H1 (cell line): ENCODE data around the gene ZNF396. TPM values are rescaled to one million over a fixed set of nuclear protein-coding genes. Genes with fewer than 3 reads are reported as not detected.

Experiments used
- BCL11A ChIP-seq, 2 experiments: IDR thresholded peaks; one replicate each; pipeline ENCODE4 v1.6.1; 2011; ENCODE audit warnings: low read depth in 2 of 2, low read length in 2 of 2, mild to moderate bottlenecking in 2 of 2
- CHD1 ChIP-seq: IDR thresholded peaks from 2 replicates; pipeline ENCODE4 v1.6.1; 2012; ENCODE audit warnings: low read depth, low read length, improper control_type of control experiment
- EP300 ChIP-seq, 2 experiments: IDR thresholded peaks; 1 replicate in 1 of 2; 2 replicates in 1 of 2; pipeline ENCODE4 v1.6.1; 2011 to 2012; ENCODE audit warnings: low read depth in 2 of 2, low read length in 2 of 2, mild to moderate bottlenecking in 2 of 2, borderline replicate concordance in 1 of 2, inconsistent platforms in 1 of 2, moderate library complexity in 1 of 2
- GABPA ChIP-seq: IDR thresholded peaks from 2 replicates; pipeline ENCODE4 v1.6.1; 2011; ENCODE audit warnings: mild to moderate bottlenecking, low read length, moderate library complexity, borderline replicate concordance; ENCODE audit not compliant: insufficient read depth
- HDAC2 ChIP-seq, 2 experiments: fragments of 300-600 bp in 1 of 2; sonication (generic) in 1 of 2; IDR thresholded peaks; 2 replicates each; pipeline ENCODE4 v1.6.1; 2011 to 2012; ENCODE audit warnings: low read depth in 2 of 2, low read length in 2 of 2, mild to moderate bottlenecking in 2 of 2, moderate library complexity in 2 of 2, borderline replicate concordance in 1 of 2, inconsistent platforms in 1 of 2
- KDM1A ChIP-seq: fragments of 200-600, 300-600 bp; sonication (generic); IDR thresholded peaks from 2 replicates; pipeline ENCODE4 v1.7.1; 2016; ENCODE audit warnings: mild to moderate bottlenecking, low read length, borderline replicate concordance
- SRF ChIP-seq: IDR thresholded peaks from 2 replicates; pipeline ENCODE4 v1.6.1; 2011; ENCODE audit warnings: mild to moderate bottlenecking, low read depth, low read length, moderate library complexity
- polyA plus RNA-seq, 7 experiments: library from polyadenylated mRNA; depleted of rRNA in 3 of 7; stranded (reverse) in 5 of 7; unstranded in 2 of 7; fragments of >200 nt in 5 of 7; fragments of 200-250 nt in 2 of 7; gene quantifications; 1 replicate in 5 of 7; 2 replicates in 1 of 7; 4 replicates in 1 of 7; pipeline versions ENCODE4 v1.2.1 to v1.2.3, GENCODE V29; 2011 to 2013; ENCODE audit warnings: missing spikeins in 2 of 7, mixed read lengths in 2 of 7
- total RNA-seq: library from RNA; stranded (reverse); fragmentation: NEBNext Ultra II Directional; extraction: Animal tissue kit (Norgen Biotek cat#: 25700); gene quantifications from 2 replicates; pipeline ENCODE4 v1.2.1, GENCODE V29; 2021
- TF ChIP-seq, protein P1 (sequence below): fragments of 300-600 bp; sonication (generic); IDR thresholded peaks from 2 replicates; pipeline ENCODE4 v1.7.1; 2012; ENCODE audit warnings: low read length, moderate library complexity, mild to moderate bottlenecking, inconsistent platforms; ENCODE audit not compliant: insufficient replicate concordance

The ZNF396 gene
- total and polyA plus RNA-seq, 2 of the 8 experiments (the other 6 are each of a cell fraction or from before 2014, with no cell fraction given), result 0.44 to 0.74 TPM

DNA sequence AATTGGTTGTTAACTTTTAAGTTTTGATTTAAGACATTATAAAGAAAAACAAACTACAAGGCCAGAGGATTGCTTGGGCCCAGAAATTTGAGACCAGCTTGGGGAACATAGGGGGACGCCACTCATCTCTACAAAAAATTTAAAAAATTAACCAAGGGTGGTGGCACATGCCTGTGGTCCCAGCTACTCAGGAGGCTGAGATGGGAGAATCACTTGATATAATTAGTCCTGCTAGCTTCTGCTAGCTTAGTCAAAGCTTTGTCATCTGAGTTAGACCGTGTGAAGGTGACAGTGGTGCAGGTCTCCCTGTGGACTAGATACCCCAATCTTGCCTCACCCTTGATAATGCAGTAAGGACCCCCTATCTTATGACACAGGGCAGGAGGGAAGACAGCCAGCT lies 6.0 kb upstream of the ZNF396 start (continued):
- TF ChIP-seq, protein P1, sequence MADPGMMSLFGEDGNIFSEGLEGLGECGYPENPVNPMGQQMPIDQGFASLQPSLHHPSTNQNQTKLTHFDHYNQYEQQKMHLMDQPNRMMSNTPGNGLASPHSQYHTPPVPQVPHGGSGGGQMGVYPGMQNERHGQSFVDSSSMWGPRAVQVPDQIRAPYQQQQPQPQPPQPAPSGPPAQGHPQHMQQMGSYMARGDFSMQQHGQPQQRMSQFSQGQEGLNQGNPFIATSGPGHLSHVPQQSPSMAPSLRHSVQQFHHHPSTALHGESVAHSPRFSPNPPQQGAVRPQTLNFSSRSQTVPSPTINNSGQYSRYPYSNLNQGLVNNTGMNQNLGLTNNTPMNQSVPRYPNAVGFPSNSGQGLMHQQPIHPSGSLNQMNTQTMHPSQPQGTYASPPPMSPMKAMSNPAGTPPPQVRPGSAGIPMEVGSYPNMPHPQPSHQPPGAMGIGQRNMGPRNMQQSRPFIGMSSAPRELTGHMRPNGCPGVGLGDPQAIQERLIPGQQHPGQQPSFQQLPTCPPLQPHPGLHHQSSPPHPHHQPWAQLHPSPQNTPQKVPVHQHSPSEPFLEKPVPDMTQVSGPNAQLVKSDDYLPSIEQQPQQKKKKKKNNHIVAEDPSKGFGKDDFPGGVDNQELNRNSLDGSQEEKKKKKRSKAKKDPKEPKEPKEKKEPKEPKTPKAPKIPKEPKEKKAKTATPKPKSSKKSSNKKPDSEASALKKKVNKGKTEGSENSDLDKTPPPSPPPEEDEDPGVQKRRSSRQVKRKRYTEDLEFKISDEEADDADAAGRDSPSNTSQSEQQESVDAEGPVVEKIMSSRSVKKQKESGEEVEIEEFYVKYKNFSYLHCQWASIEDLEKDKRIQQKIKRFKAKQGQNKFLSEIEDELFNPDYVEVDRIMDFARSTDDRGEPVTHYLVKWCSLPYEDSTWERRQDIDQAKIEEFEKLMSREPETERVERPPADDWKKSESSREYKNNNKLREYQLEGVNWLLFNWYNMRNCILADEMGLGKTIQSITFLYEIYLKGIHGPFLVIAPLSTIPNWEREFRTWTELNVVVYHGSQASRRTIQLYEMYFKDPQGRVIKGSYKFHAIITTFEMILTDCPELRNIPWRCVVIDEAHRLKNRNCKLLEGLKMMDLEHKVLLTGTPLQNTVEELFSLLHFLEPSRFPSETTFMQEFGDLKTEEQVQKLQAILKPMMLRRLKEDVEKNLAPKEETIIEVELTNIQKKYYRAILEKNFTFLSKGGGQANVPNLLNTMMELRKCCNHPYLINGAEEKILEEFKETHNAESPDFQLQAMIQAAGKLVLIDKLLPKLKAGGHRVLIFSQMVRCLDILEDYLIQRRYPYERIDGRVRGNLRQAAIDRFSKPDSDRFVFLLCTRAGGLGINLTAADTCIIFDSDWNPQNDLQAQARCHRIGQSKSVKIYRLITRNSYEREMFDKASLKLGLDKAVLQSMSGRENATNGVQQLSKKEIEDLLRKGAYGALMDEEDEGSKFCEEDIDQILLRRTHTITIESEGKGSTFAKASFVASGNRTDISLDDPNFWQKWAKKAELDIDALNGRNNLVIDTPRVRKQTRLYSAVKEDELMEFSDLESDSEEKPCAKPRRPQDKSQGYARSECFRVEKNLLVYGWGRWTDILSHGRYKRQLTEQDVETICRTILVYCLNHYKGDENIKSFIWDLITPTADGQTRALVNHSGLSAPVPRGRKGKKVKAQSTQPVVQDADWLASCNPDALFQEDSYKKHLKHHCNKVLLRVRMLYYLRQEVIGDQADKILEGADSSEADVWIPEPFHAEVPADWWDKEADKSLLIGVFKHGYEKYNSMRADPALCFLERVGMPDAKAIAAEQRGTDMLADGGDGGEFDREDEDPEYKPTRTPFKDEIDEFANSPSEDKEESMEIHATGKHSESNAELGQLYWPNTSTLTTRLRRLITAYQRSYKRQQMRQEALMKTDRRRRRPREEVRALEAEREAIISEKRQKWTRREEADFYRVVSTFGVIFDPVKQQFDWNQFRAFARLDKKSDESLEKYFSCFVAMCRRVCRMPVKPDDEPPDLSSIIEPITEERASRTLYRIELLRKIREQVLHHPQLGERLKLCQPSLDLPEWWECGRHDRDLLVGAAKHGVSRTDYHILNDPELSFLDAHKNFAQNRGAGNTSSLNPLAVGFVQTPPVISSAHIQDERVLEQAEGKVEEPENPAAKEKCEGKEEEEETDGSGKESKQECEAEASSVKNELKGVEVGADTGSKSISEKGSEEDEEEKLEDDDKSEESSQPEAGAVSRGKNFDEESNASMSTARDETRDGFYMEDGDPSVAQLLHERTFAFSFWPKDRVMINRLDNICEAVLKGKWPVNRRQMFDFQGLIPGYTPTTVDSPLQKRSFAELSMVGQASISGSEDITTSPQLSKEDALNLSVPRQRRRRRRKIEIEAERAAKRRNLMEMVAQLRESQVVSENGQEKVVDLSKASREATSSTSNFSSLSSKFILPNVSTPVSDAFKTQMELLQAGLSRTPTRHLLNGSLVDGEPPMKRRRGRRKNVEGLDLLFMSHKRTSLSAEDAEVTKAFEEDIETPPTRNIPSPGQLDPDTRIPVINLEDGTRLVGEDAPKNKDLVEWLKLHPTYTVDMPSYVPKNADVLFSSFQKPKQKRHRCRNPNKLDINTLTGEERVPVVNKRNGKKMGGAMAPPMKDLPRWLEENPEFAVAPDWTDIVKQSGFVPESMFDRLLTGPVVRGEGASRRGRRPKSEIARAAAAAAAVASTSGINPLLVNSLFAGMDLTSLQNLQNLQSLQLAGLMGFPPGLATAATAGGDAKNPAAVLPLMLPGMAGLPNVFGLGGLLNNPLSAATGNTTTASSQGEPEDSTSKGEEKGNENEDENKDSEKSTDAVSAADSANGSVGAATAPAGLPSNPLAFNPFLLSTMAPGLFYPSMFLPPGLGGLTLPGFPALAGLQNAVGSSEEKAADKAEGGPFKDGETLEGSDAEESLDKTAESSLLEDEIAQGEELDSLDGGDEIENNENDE, result no peak
- no peak for TF ChIP-seq KDM1A
- no peak for TF ChIP-seq BCL11A (IDR thresholded peaks at IDR 0.05; ENCODE audit: low read depth in 2 of 2, low read length in 2 of 2)
- no peak for TF ChIP-seq SRF
- TF ChIP-seq CHD1, result no peak
- TF ChIP-seq GABPA, result no peak
- TF ChIP-seq HDAC2 (IDR thresholded peaks at IDR 0.05; ENCODE audit: borderline replicate concordance in 1 of 2, low read depth in 2 of 2, low read length in 2 of 2), result no peak
- TF ChIP-seq EP300 (IDR thresholded peaks at IDR 0.05; ENCODE audit: borderline replicate concordance in 1 of 2, low read depth in 2 of 2, low read length in 2 of 2), result no peak
